ENCODE results near the gene B4GALNT4.
"Not testable (repeated sequence)": the region's sequence is repeated elsewhere in the genome, so short reads cannot be mapped to it uniquely, and the experiment has no call there.

- TF ChIP-seq POLR2A, SPI1, POLR2AphosphoS5, TAF1, POU2F2 (IDR thresholded peaks at IDR 0.05; ENCODE audit: low read depth, low read length): not testable (repeated sequence)
Observed at GRCh38 chr11:424766-425165, 55.5 kb downstream of the B4GALNT4 start.
